ENCODE data around the gene BRD3.

Gene BRD3

GRCh38 chr9:133981589-133981957 lies 86.3 kb downstream of the BRD3 start:
- DNase-seq (ENCODE audit: insufficient read length) (no peak), FAIRE-seq (no peak)
- TF ChIP-seq TAF1 (IDR thresholded peaks at IDR 0.05; ENCODE audit: borderline replicate concordance, low read depth, low read length) (no peak), POLR2A (IDR thresholded peaks at IDR 0.05; ENCODE audit: low read depth, low read length) (no peak), POLR2AphosphoS5 (IDR thresholded peaks at IDR 0.05; ENCODE audit: low read depth, low read length) (no peak)

- DNase-seq (ENCODE audit: insufficient read length) = no peak
- TF ChIP-seq POLR2AphosphoS5 (IDR thresholded peaks at IDR 0.05; ENCODE audit: low read depth, low read length) = no peak
- no peak for TF ChIP-seq POLR2A (IDR thresholded peaks at IDR 0.05; ENCODE audit: low read depth, low read length)
- no peak for TF ChIP-seq TAF1 (IDR thresholded peaks at IDR 0.05; ENCODE audit: borderline replicate concordance, low read depth, low read length)
- no peak for FAIRE-seq
These were observed 86.8 kb downstream of the BRD3 start for GRCh38 chr9:133980864-133981588.

Measured in GM12892 (cell line).